ENCODE measurements around the gene DERL3. TPM values are rescaled to one million over a fixed set of nuclear protein-coding genes. Genes with fewer than 3 reads are reported as not detected.

Gene DERL3
- 0.36 and 0.59 TPM in 2 replicates for total RNA-seq

- H4K20me1 ChIP-seq (ENCODE audit: insufficient read depth, low read length), result no peaks in the 10 kb centered on the region
- peak within 1 kb of the TSS; percentile 76 for H3K4me2 ChIP-seq (ENCODE audit: insufficient read depth, low read length)
- no peaks in the 10 kb centered on the region for H3K9me3 ChIP-seq (ENCODE audit: low read depth, low read length)
- peaks cover 17% of the 10 kb centered on the region for H3K36me3 ChIP-seq (ENCODE audit: insufficient read depth, low read length)
- peak within 1 kb of the TSS; percentile 56 for H2AFZ ChIP-seq (ENCODE audit: low read length)
- peaks cover 4% of the 10 kb centered on the region for H3K4me1 ChIP-seq (ENCODE audit: insufficient read depth, low read length)
- H3K27ac ChIP-seq (ENCODE audit: low read depth, low read length), result no peak within 1 kb of the TSS
- no peaks in the 10 kb centered on the region for H3K79me2 ChIP-seq (ENCODE audit: insufficient read depth, low read length)
- H3K27me3 ChIP-seq (ENCODE audit: insufficient read depth, low read length), result no peaks in the 10 kb centered on the region
- DNase-seq (ENCODE audit: insufficient read length, low spot score, missing footprints), result peak; percentile 98
- no peak for TF ChIP-seq CTCF (IDR thresholded peaks at IDR 0.05; ENCODE audit: extremely low read depth, low read depth, low read length)
- H3K4me3 ChIP-seq (ENCODE audit: insufficient read depth, low read length), result peak within 1 kb of the TSS; percentile 53
Observed at GRCh38 chr22:23838681-23839468, at the start of gene DERL3. DERL3 (minus strand) TSS chr22:23839006; CDS start chr22:23838987, 19 bp downstream.

- Histone ChIP-seq H3K9me3 (ENCODE audit: low read depth, low read length) (no peaks in the 10 kb centered on the region), H3K36me3 (ENCODE audit: insufficient read depth, low read length) (no peaks in the 10 kb centered on the region), H3K79me2 (ENCODE audit: insufficient read depth, low read length) (no peaks in the 10 kb centered on the region), H2AFZ (ENCODE audit: low read length) (no peak overlapping the region), H3K4me1 (ENCODE audit: insufficient read depth, low read length) (peaks cover 12% of the 10 kb centered on the region), H3K4me2 (ENCODE audit: insufficient read depth, low read length) (no peak overlapping the region), H3K4me3 (ENCODE audit: insufficient read depth, low read length) (no peak overlapping the region), H4K20me1 (ENCODE audit: insufficient read depth, low read length) (no peaks in the 10 kb centered on the region), H3K27me3 (ENCODE audit: insufficient read depth, low read length) (no peaks in the 10 kb centered on the region), H3K27ac (ENCODE audit: low read depth, low read length) (no peak overlapping the region)
- DNase-seq (ENCODE audit: insufficient read length, low spot score, missing footprints), result no peak
- TF ChIP-seq CTCF (IDR thresholded peaks at IDR 0.05; ENCODE audit: extremely low read depth, low read depth, low read length), result no peak
Observed at GRCh38 chr22:23884140-23884539, 45.3 kb upstream of the DERL3 start.

- no peaks in the 10 kb centered on the region for H3K79me2 ChIP-seq (ENCODE audit: insufficient read depth, low read length)
- no peak overlapping the region for H3K4me3 ChIP-seq (ENCODE audit: insufficient read depth, low read length)
- H3K9me3 ChIP-seq (ENCODE audit: low read depth, low read length), result no peaks in the 10 kb centered on the region
- H3K36me3 ChIP-seq (ENCODE audit: insufficient read depth, low read length), result no peaks in the 10 kb centered on the region
- H3K4me2 ChIP-seq (ENCODE audit: insufficient read depth, low read length), result no peak overlapping the region
- no peak overlapping the region for H3K27ac ChIP-seq (ENCODE audit: low read depth, low read length)
- H3K4me1 ChIP-seq (ENCODE audit: insufficient read depth, low read length), result peaks cover 9% of the 10 kb centered on the region
- TF ChIP-seq CTCF (IDR thresholded peaks at IDR 0.05; ENCODE audit: extremely low read depth, low read depth, low read length), result no peak
- no peaks in the 10 kb centered on the region for H4K20me1 ChIP-seq (ENCODE audit: insufficient read depth, low read length)
- peak; percentile 41 for DNase-seq (ENCODE audit: insufficient read length, low spot score, missing footprints)
- H2AFZ ChIP-seq (ENCODE audit: low read length), result no peak overlapping the region
- H3K27me3 ChIP-seq (ENCODE audit: insufficient read depth, low read length), result no peaks in the 10 kb centered on the region
Observed at GRCh38 chr22:23883658-23884057, 44.9 kb upstream of the DERL3 start.

GRCh38 chr22:23882370-23882769, 43.6 kb upstream of the DERL3 start:
- H3K4me1 ChIP-seq (ENCODE audit: insufficient read depth, low read length), result no peaks in the 10 kb centered on the region
- TF ChIP-seq CTCF (IDR thresholded peaks at IDR 0.05; ENCODE audit: extremely low read depth, low read depth, low read length), result no peak
- H3K36me3 ChIP-seq (ENCODE audit: insufficient read depth, low read length), result no peaks in the 10 kb centered on the region

More at GRCh38 chr22:23882370-23882769, 43.6 kb upstream of the DERL3 start:
- no peaks in the 10 kb centered on the region for H4K20me1 ChIP-seq (ENCODE audit: insufficient read depth, low read length)
- no peak overlapping the region for H2AFZ ChIP-seq (ENCODE audit: low read length)
- H3K79me2 ChIP-seq (ENCODE audit: insufficient read depth, low read length), result no peaks in the 10 kb centered on the region
- no peak overlapping the region for H3K27ac ChIP-seq (ENCODE audit: low read depth, low read length)
- H3K4me3 ChIP-seq (ENCODE audit: insufficient read depth, low read length), result no peak overlapping the region
- H3K4me2 ChIP-seq (ENCODE audit: insufficient read depth, low read length), result no peak overlapping the region
- H3K27me3 ChIP-seq (ENCODE audit: insufficient read depth, low read length), result no peaks in the 10 kb centered on the region
- H3K9me3 ChIP-seq (ENCODE audit: low read depth, low read length), result no peaks in the 10 kb centered on the region
- DNase-seq (ENCODE audit: insufficient read length, low spot score, missing footprints), result no peak

All from osteoblast (primary cell).